HG03439 (cell line): Measurements from ENCODE around the gene CREB5.

ENCODE experiments used
- ATAC-seq: cut with Tn5 transposase; IDR thresholded peaks from one replicate; pipeline ENCODE4 v1.9.1; 2021; ENCODE audit warnings: mild to moderate bottlenecking, moderate library complexity; ENCODE audit not compliant: unreplicated experiment

CREB5 gene

DNA sequence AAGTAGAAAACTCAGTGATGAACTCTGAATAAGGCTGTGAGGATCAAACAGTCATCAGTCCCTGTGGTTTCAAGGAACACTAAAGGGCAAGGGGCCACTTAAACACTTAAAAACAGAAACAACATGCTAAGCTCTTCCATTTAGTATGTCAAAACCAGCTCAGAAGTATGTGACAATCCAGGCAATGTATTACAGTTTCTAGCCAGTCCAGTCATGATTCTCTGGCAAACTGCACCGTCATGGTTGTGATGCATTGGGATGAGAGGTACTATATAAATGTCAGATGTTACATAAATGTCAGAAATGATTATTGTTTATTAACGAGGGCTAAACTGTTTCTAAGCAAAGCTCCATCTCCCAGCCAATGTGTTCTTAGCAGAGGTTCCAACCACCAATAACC, 4.7 kb upstream of the CREB5 start:
- ATAC-seq: no peak

DNA sequence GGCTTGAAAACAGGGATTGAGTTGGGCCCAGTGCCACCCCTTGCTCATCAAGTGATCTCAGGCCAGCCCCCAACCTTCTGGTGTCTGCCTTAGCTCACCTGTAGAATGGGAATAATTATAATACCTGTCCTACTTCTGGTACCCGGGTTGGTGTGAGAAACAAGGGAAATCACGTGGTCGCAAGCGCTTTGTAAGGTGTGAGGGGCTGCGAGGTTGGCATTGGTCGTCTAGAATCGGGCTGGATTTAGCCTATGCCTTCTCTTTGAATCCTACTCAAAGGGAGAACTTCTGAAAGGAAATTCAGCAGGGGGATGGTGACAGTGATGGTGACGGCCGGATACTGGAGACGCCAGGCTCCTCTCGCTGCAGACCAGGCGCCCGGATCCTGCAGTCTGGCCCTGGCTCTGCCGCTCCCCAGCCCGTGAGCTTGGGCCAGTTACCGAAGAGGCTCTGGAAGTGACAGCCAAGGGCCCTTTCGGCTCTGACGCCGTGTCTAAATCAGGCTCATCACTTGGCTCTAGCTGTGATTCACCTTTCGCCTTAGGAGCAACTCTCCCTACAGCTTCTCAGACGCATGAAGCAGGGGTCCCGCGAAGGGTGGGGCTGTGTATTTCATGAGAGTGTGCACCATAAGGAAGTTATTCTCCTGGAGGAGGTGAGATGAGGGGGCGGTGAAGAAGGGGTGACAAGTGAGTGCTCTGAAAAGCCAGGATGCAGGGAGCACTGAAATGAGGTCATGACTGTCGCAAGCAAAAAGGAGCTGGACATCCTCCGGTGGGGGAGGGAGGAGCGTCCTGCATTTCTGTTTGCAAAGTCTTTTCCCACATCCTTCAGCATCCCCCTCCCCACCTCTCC, 4.0 kb upstream of the CREB5 start:
- no peak for ATAC-seq

DNA sequence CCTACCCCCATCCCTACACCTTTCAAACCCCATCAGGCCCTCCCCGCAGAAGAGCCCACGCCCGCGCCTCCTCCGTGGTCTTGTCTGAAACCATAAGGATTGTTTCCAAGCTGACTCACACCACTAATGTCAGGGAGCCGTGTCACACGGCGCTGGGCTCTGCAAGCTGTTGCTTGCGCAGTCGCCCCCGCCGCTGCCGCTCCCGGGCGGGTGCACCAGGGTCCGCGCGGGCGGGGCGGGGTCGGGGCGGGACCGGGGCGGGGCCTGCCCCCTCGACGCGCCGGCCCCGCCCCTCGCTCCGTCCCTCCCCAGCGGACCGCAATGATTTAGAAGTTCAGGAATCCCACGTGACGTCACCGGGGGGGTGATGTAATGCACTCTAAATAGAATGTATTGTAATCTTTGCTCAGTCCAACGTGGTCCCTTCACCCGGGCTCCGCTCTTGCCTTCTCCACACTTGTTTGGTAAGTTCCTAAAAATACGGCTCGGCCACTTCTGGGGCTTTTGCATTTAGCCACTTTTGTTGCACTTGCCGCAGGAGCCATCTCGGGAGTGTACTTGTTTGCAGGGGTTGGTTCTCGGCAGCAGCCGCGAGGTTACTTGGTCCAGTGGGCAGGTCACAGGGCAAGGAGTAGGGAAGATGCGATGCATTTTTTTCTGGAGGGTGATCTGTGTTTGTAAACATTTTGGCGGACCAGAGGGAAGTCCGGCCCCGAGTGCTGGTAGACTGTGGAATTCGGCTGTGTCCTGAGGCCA, 3.2 kb upstream of the CREB5 start:
- ATAC-seq: peak; percentile 74

DNA sequence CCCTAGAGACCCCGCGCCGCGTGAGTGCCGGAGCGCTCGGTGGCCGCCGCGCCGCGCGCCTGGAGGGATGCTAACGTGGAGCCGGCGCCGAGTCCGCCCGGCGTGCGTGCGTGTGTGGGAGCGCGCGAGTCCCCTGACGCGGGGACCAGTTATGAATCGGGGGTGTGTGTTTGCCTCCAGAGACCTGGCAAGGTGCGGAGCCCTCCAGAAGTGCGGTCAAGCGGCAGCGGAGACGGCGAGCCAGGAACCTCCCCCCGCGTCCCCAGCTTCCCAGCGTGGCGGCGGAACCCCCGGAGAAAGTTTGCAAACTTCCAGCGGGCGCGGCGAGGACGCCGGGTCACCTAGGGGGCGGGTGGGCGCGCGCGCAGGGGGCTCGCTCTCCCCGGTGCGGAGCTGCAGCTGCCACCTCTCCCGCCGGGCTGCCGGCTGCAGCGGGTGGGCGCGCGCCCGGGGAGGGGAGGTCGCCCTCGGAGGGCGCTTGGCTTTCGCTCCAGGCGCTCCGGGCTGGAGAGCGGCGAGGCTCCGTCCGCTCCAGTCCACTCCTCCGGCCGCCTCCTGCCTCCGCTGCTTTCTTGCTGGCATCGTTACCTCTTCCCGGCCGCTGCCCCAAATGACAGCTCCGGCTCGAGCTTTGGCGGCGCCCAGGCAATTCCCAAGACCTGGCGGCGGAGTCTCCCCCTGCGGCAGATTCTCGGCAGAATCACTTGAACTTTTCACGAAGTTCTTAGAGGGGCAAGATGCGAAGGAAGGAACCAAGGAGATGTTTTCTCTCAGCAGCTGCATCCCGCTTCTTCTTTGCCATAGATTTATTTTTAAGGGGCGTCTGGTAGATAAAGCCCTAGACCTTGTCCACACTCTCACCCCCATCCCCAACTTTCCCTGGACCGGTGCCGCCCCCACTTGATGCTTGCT, 2.3 kb upstream of the CREB5 start:
- ATAC-seq: peak; percentile 10

DNA sequence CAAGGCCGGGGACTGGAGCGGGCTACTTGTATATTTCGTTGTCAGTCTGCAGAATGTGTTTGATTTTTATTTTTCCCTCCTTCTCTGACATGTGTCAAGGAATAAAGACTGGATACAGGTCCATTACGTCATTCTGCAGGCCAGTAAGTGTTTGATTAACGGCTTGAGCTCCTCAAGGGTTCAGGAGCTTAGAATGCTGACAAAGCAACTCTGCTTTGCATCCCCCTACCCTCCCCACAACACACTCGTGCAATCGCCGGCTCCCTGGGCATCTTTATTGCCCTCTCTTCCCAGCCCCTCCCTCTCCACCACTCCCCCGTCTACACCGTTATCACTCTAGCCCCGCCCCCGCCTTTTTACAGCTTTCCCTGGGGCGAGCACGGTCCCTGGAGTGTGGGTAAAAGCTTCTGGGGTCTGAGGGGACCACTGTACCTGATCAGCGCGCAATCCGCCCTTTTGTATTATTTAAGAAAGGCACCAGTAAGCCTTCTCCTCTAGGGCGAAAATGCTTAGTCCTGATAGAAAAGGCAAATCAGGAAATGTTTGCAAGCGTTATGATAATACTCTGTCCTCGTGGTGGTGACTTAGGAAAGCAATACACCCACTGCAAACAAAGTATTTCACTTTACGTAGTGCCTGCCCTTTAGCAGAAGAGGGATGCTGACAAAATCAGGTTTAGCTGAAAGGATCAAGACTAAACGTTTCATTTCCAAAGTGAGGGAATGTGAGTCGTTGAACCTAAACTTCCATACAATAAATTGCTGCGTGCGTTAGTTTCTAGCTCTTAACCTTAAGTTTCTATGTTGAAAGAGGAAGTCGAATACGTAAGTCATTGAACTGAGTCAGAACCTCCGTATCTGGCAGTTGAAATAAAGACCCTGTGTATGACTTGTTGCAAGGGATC, 1.4 kb upstream of the CREB5 start:
- no peak for ATAC-seq

DNA sequence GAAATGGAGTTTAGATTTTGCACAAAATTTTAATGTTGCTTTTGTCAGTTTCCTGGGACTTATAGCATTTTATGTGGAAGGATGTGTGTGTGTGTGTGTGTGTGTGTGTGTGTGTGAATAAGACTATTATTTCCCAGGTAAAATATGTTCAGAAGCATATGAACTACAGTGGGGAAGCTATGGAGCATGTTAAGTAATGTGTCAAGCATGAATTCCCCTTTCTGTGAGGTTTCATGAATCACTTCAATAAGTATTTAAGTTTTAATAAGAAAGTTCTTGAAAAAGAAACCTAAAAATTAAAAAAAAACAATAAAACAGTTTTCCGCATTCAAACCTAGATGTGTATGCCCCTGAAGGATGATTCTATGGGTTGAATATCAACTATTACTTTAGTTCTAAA, 693 bp downstream of the CREB5 start:
- no peak for ATAC-seq

DNA sequence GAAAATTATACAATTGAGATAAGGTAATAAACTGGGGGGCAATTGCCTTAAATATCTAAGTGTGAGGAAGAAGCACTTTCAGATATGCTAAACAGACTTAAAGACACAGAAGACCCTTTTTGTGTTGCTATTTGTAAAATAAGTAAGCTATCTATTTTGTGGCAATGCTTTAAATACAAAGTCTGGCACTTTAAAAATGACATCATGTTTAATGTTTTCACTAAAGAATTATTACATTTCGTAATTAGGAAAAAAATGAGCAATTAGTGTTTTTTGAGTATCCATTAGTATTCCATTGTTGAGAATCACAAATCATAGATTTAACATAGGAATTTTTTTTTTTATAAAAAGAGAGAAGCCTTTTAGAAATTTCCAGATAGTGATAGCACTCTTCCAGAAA, 2.1 kb downstream of the CREB5 start:
- no peak for ATAC-seq

DNA sequence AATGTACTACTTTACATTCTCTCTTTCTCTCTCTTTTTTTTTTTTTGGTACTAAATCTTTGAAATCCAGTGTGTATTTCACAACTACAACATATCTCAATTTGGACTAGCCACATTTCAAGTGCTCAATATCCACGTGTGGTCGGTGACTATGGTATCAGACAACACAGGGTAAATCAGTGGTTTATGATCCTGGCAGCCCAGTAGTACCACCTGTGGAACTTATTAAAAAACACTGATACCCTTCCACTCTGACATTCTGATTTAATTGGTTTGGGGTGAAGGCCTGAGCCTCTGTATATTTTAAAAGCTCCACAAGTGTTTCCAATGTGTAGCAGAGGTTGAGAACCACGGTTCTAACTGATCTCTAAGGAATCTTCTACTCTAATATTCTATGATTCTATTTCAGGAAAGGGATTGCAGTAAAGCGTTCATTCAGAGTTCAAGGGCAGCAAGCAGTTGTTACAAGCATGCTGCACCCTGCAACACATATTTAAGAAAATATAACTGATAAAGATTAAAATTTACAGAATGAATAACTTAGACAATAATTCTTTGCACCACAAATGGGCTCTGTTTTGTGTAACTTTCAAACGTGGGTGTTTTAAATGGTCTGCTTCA, 5.1 kb downstream of the CREB5 start:
- ATAC-seq: no peak

DNA sequence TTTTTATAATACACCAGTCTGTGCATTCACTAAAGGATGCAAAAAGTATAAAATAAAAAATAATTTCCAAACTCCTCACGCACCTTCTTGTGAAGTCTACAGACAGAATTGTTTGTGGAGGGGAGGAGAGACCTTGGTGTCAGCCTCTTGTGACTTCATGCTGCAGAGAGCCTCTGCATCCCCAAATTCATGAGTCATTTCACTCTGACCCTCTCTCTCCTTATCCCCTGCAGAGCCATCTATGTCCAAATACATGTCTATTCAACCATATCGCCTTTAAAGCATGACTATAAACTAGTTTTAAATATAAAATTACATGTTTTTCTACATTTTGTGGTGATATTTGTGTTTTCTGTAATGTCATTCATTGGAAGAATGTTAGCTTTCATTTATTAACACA, 6.0 kb downstream of the CREB5 start:
- ATAC-seq: no peak

DNA sequence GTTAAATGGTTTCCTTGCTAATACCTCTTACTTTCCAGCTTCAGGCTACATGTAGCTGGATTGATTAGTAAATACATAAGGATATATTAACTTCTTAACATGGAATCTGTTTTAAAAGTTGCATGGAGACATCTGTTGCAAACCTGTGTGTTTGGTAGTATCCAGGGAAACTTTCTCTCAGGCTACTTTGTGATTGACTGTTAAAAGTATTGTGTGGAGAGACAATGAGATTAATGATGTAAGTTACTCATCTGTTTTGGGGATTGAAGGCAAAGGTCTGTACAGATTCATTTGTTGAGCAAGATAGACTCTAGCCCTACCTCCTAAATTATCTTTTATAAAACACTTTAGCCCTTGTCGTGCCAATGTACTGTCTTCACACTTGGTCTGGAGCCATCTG, 6.6 kb downstream of the CREB5 start:
- ATAC-seq: no peak

DNA sequence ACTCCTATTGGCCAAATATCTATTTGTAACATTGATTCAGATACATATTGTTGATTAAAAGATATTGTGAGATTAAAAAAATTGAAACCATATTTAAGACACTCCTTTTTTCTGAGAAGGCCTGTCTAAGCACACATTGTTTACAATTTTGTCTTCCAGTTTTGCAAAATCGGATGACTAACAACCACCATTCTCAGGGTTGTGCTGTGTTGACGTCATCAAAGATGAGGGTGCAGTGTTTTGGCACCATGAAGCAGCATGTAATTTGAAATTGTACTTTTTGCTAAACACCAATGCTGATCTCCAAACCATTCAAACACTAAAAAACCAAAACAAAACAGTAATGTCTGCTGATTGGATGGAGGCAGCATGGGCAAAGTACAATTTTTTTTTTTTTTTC, 7.4 kb downstream of the CREB5 start:
- ATAC-seq: no peak

DNA sequence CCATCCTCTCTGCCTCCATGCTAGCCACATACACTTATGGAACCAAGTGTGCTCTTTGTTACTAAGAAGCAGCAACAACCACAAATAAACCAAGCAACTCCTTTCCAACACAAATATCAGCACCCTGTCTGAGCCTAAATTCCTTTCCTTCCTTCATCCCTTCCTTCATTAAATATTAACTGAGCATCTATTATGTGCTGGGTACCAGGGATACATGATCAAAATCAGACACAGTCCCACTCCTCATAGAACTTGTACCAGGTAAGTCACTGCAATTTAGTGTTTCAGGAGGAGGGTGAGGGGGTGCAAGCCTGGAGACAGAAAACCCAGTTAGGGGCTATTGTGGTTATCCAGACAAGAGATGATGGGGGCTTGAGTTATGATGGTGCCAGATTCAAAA, 10.8 kb downstream of the CREB5 start:
- no peak for ATAC-seq

DNA sequence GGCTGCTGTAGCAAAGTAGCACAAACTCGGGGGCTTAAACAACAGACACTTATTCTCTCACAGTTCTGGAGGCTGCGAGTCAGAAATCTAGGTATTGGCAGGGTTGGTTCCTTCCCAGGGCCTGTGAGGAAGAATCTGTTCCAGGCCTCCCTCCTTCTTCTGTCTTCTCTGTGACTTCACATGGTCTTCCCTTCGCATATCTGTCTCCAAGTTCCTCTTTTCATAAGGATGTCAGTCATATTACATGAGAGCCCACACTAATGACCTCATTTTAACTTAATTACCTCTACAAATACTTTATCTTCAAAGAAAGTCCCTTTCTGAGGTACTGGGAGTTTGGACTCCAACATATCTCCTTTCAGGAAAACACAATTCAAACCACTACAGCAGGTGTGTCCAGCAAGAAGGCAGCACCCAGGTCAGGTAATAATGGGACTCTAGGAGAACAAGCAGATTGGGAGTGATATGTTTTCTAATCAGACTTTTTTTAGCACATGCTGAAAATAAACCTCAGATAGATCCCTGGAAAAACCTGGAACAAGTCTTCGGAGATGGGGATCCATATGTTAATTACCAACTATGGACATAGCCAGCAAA, 11.7 kb downstream of the CREB5 start:
- ATAC-seq: no peak

DNA sequence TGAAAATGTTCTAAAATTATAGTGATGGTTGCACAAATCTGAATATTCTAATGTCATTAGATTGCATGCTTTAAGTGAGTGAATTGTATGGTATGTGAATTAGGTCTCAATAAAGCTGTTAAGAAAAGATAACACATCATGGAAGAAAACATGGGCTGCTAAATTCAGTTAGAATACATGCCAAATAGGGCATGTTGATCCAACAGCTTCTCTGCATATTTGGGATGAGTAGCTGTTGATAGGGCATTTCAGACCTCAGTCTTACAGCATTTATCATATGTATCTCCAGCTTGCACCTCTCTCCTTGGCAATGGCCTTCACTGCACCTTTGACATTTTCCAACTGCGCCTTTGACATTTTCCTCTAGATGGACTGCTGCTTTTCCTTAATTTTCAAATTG, 13.2 kb downstream of the CREB5 start:
- ATAC-seq: no peak

DNA sequence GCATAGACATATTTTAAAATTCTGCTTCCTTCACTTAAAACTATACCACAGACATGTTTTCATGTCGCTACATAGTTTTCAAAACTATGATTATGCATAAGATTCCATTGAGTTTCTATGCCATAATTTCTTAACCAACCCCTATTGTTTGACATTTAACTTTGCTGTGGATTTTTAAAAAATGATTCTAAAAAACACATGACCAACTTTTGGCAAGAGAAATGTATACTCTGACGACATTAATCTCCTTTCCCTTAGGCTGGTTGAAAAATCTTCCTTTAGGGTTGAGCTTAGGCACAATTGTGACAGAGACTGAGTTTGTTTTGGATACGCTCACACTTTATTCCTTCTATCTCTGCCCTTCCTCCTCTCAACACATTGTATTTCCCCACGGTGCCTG, 14.9 kb downstream of the CREB5 start:
- ATAC-seq: no peak

DNA sequence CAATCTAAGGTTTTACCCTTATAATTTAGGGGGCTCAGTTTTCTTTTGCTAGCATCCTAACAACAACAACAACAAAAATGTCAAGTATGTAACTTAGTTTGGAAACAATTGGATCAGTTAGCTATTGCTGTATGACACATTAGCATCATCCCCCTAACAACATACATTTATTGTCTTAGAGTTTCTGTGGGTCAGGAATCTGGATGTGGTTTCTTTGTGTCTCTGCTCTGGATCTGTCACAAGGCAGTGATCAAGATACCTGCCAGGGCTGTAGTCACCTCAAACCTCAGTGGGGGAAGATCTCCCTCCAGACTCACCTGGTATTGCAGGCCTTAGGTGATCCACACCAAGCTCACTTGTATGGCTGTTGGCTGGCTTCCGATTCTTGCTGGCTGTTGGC, 18.3 kb downstream of the CREB5 start:
- no peak for ATAC-seq

DNA sequence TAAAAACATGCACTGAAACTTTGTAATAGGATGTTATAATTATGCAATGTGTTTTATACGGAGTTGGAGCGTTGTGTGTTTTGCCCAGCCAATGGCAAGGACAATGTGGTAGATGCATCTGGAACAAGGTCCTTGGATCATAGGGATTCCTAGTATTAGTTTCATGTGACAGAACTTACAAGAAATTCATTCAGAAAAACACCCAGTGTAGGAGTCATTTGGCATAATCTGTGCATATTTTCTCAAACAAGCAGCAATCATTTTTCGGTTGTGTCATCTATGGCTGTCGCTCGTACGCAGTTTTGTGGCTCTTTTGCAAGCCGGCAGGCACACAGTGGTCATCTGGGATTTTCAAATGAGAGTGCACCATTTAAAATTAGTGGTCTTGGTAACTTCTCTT, 19.8 kb downstream of the CREB5 start:
- no peak for ATAC-seq

DNA sequence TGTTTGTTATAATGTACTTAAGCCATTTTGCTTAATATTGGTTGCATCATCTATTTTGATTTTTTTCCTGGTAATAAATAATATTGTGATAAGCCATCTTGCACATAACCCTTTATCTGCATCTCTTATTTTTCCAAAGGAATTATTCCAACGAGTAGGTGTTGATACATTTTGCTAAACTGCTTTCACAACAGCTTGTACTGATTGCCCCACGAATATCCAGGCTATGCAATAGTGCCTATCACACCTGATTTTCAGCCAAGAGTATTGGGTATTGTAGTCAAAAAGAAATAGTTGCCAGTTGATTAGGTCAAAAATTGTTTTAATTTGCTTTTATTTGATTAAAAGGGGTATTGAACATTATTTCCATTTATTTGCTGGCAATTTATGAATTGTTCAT, 20.7 kb downstream of the CREB5 start:
- no peak for ATAC-seq

DNA sequence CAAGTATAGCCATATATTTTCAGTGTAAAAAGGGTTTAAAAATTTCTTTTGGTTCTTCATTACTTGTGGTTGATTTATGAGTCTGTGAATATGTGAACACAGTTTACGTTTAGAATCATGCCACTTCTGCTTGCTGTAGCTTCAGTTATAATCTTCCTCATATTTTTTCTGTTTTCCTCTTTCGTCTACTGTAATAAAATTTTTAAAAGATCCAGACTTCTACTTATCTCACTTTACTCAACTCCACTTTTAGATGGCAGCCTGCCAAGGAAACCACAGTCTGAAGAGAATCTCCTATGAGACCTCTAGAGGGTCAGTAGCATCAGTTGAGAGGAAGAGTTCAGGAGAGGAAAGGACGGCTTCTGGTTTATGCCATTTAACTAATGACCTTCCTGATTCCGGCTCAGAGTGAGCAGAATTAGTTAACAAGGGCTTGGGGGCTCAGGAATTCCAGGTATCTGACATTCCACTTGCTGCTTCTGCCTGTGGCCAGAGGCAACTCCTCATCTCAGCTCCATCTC, 21.4 kb downstream of the CREB5 start:
- no peak for ATAC-seq
